Spleen (tissue), 11 donors: Measurements from ENCODE around the gene WDR88. TPM values are rescaled to one million over a fixed set of nuclear protein-coding genes. Genes with fewer than 3 reads are reported as not detected.

Source experiments
- DNase-seq: peaks from one replicate; pipeline ENCODE4 v3.0.0-alpha.2; 2020
- H3K27ac ChIP-seq, 8 donors: fragments of 200-600 bp; sonication (generic) in 7 of 8; 1 replicate in 4 of 8; 2 replicates in 4 of 8; pipeline versions ENCODE4 v1.5.0 to v1.8.0; 2016 to 2021; ENCODE audit warnings: inconsistent platforms in 4 of 8, mild to moderate bottlenecking in 4 of 8, moderate library complexity in 1 of 8
- H3K27me3 ChIP-seq, 7 donors: fragments of 200-600 bp; sonication (generic) in 6 of 7; replicated peaks in 1 of 7; 1 replicate in 4 of 7; 2 replicates in 3 of 7; pipeline versions ENCODE4 v1.5.0 to v1.8.0; 2016 to 2021; ENCODE audit warnings: inconsistent platforms in 3 of 7, mild to moderate bottlenecking in 1 of 7
- H3K36me3 ChIP-seq, 6 donors: fragments of 200-600 bp; sonication (generic) in 5 of 6; 1 replicate in 4 of 6; 2 replicates in 2 of 6; pipeline versions ENCODE4 v1.5.0 to v1.8.0; 2016 to 2021; ENCODE audit warnings: inconsistent platforms in 2 of 6
- H3K4me1 ChIP-seq, 6 donors: fragments of 200-600 bp; sonication (generic) in 5 of 6; 1 replicate in 3 of 6; 2 replicates in 3 of 6; pipeline versions ENCODE4 v1.5.0 to v1.8.0; 2016 to 2021; ENCODE audit warnings: inconsistent platforms in 3 of 6
- H3K4me3 ChIP-seq, 8 donors: fragments of 200-600 bp; sonication (generic) in 7 of 8; 1 replicate in 4 of 8; 2 replicates in 4 of 8; pipeline versions ENCODE4 v1.5.0 to v1.8.0; 2016 to 2021; ENCODE audit warnings: inconsistent platforms in 4 of 8, mild to moderate bottlenecking in 4 of 8, moderate library complexity in 2 of 8
- H3K9me3 ChIP-seq, 8 donors: fragments of 200-600 bp; sonication (generic) in 7 of 8; 1 replicate in 4 of 8; 2 replicates in 4 of 8; pipeline versions ENCODE4 v1.5.0 to v1.8.0; 2016 to 2021; ENCODE audit warnings: inconsistent platforms in 4 of 8
- POLR2A ChIP-seq, 3 donors: fragments of 450-650 bp; IDR thresholded peaks; one replicate each; pipeline ENCODE4 v1.5.1; 2017; ENCODE audit warnings: antibody characterized with exemption in 3 of 3, mild to moderate bottlenecking in 1 of 3
- POLR2AphosphoS5 ChIP-seq, 3 donors: sonication (generic); formaldehyde crosslinking; IDR thresholded peaks; one replicate each; pipeline ENCODE4 v1.5.1; 2017; ENCODE audit warnings: antibody characterized with exemption in 3 of 3
- WGBS, 5 donors: extraction: QIAGEN DNeasy Blood & Tissue Kit in 3 of 5; methylation state at CpG; one replicate each; pipeline versions ENCODE4 v1.1.5 to v1.1.7; 2013 to 2018; 5-methylcytosine and 5-hydroxymethylcytosine counted together
- intact Hi-C: fragments of 100-400 bp; cut with DNase I; formaldehyde crosslinking; loops from one replicate; pipeline ENCODE4 v1.15.0; 2023; ENCODE audit warnings: low total_unique reads
- polyA plus RNA-seq, 3 donors: library from polyadenylated mRNA; stranded (reverse); fragments of 200-250 nt; gene quantifications; one replicate each; pipeline ENCODE4 v1.2.1, GENCODE V29; 2013
- total RNA-seq, 7 donors: library from RNA; depleted of rRNA in 3 of 7; stranded (reverse); fragments of >200 nt in 3 of 7; fragmentation: NEBNext Ultra II Directional in 4 of 7; extraction: Animal tissue kit (Norgen Biotek cat#: 25700) in 4 of 7; gene quantifications; one replicate each; pipeline versions ENCODE4 v1.1.0 to v1.2.1, GENCODE V29; 2016 to 2021
- TF ChIP-seq, protein P1 (sequence below), 11 experiments: fragments of 200-600 bp in 7 of 11; fragments of 450-650 bp in 4 of 11; sonication (generic) in 4 of 11; IDR thresholded peaks in 8 of 11; conservative IDR thresholded peaks in 3 of 11; 1 replicate in 7 of 11; 2 replicates in 4 of 11; pipeline versions ENCODE4 v1.4.0 to v1.8.0; 2016 to 2021; ENCODE audit warnings: antibody characterized with exemption in 11 of 11, inconsistent platforms in 4 of 11, mild to moderate bottlenecking in 1 of 11
- donor health status: healthy with polysubstance abuse.
- donor health status: DM: no; HTN: no; CAD: no; lungs with moderate emphysema.
- donor health status: DM: no; HTN: no; CAD: no.
- donor health status: Bipolar disorder and iron deficiency.
- donor health status: healthy.
- donor health status: DM: no; HTN: no; CAD: no.
- donor health status: DM: yes; HTN: yes; CAD: no.

The WDR88 gene
- total and polyA plus RNA-seq, 10 donors, result 0.07 TPM; not detected in 9

DNA sequence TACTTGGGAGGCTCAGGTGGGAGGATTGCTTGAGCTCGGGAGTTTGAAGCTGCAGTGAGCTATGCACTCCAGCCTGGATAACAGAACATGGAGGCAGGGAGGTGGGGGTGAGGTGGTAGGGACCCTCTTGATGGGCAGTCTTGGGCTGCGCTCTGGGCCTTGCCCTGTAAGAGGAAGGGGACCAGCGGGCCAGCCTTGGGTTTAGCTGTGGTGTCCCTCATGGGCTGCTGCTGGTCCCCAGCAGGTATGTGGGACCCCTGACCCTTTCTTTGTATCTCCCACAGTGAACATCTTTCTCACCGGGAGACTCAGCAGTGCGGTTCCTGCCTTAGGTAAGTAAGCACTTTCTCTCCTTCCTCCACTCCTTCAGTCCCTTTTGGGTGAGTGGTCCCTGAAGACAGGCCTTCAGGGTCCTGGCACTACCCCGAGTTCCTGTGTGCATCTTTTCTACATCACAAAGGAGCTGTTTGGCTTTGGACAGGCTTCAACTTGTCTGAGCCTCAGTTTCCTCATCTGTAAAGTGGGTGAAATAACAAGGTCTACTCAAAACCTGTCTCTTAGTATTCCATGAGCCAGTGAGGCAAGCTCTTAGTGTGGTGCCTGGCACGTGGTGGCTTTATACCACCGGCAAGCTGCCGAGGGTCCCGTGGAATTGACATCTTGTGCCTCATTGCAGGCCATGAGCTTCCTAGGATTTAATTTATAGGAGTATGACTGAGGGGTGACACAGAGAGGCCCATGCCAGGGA, 64.7 kb downstream of the WDR88 start:
- intact Hi-C loops, result no loop called here
- Histone ChIP-seq H3K4me1 (peaks cover 0 to 50% (median 19%) of the 10 kb centered on the region in 6 donors), H3K36me3 (peaks cover 0 to 12% (median 0%) of the 10 kb centered on the region in 6 donors), H3K4me3 (no peak overlapping the region), H3K27ac (no peak overlapping the region), H3K9me3 (no peaks in the 10 kb centered on the region), H3K27me3 (peaks cover 0 to 46% (median 18%) of the 10 kb centered on the region in 7 donors)
- no peak for TF ChIP-seq POLR2A (IDR thresholded peaks at IDR 0.05)
- TF ChIP-seq POLR2AphosphoS5 (IDR thresholded peaks at IDR 0.05), result no peak
- TF ChIP-seq, protein P1, sequence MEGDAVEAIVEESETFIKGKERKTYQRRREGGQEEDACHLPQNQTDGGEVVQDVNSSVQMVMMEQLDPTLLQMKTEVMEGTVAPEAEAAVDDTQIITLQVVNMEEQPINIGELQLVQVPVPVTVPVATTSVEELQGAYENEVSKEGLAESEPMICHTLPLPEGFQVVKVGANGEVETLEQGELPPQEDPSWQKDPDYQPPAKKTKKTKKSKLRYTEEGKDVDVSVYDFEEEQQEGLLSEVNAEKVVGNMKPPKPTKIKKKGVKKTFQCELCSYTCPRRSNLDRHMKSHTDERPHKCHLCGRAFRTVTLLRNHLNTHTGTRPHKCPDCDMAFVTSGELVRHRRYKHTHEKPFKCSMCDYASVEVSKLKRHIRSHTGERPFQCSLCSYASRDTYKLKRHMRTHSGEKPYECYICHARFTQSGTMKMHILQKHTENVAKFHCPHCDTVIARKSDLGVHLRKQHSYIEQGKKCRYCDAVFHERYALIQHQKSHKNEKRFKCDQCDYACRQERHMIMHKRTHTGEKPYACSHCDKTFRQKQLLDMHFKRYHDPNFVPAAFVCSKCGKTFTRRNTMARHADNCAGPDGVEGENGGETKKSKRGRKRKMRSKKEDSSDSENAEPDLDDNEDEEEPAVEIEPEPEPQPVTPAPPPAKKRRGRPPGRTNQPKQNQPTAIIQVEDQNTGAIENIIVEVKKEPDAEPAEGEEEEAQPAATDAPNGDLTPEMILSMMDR (IDR thresholded peaks at IDR 0.05 in 8 of 11, conservative IDR thresholded peaks at IDR 0.05 in 3 of 11), result no peak
- DNase-seq, result no peak
- 92 to 96% (median 95%) methylated on average over 9 to 10 of the region's 10 CpGs for WGBS, 5 donors

DNA sequence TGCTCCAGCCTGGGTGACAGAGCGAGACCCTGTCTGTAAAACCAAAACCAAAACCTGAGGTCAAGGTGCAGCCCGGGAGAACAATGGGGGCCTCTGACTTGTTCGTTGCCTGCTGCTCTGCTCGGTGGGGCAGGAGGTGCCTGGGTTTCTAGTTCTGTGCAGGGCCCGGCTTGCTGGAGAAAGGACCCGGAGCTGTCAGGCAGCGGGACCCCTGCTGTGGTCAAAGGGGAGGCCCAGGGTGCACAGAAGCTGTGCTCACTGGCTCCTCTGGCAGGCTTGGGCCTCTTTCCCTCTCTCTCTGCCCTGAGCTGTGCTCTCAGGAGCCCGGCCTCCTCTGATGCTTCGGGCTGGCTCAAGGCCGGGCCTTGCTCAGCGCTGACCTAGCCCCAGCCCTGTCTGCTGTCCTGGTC, 65.7 kb downstream of the WDR88 start:
- intact Hi-C loops, result no loop called here
- H3K9me3 ChIP-seq, result no peaks in the 10 kb centered on the region
- H3K4me3 ChIP-seq, result no peak overlapping the region
- TF ChIP-seq, protein P1 (IDR thresholded peaks at IDR 0.05 in 8 of 11, conservative IDR thresholded peaks at IDR 0.05 in 3 of 11), result no peak
- no peak for TF ChIP-seq POLR2A (IDR thresholded peaks at IDR 0.05)
- 81 to 92% (median 87%) methylated on average over 7 to 11 of the region's 11 CpGs for WGBS, 5 donors
- H3K27me3 ChIP-seq, result peaks cover 0 to 36% (median 12%) of the 10 kb centered on the region in 7 donors
- DNase-seq, result no peak
- H3K27ac ChIP-seq, result no peak overlapping the region
- peaks cover 0 to 13% (median 0%) of the 10 kb centered on the region in 6 donors for H3K36me3 ChIP-seq
- H3K4me1 ChIP-seq, result peaks cover 0 to 50% (median 19%) of the 10 kb centered on the region in 6 donors

DNA sequence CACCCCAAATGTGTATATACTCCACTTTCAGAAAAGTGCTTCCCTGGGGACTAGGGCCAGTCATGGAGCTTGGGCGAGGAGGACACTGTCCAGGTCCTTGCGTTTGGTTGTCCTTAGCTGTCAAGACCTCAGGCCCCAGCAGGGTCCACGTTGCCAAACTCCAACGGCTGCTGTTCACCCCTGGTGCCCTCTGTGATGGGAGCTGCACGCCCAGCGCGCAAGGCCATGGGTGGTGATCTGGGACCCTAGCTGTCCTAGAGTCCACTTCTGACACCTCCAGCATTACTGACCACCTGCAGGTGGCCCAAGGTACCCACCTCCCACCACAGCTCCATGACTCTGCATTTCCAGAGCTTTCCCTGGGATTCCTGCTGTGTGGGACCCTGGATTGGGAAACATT, 66.3 kb downstream of the WDR88 start:
- TF ChIP-seq POLR2A (IDR thresholded peaks at IDR 0.05) (no peak), POLR2AphosphoS5 (IDR thresholded peaks at IDR 0.05) (no peak)
- TF ChIP-seq, protein P1 (IDR thresholded peaks at IDR 0.05 in 8 of 11, conservative IDR thresholded peaks at IDR 0.05 in 3 of 11), result no peak
- Histone ChIP-seq H3K4me3 (no peak overlapping the region), H3K27ac (no peak overlapping the region), H3K4me1 (peaks cover 0 to 47% (median 19%) of the 10 kb centered on the region in 6 donors), H3K27me3 (peaks cover 0 to 30% (median 8%) of the 10 kb centered on the region in 7 donors), H3K9me3 (no peaks in the 10 kb centered on the region), H3K36me3 (peaks cover 0 to 19% (median 0%) of the 10 kb centered on the region in 6 donors)
- intact Hi-C loops, result no loop called here
- DNase-seq, result no peak
- WGBS, 5 donors, result 88 to 95% (median 91%) methylated on average over 4 to 7 of the region's 7 CpGs

DNA sequence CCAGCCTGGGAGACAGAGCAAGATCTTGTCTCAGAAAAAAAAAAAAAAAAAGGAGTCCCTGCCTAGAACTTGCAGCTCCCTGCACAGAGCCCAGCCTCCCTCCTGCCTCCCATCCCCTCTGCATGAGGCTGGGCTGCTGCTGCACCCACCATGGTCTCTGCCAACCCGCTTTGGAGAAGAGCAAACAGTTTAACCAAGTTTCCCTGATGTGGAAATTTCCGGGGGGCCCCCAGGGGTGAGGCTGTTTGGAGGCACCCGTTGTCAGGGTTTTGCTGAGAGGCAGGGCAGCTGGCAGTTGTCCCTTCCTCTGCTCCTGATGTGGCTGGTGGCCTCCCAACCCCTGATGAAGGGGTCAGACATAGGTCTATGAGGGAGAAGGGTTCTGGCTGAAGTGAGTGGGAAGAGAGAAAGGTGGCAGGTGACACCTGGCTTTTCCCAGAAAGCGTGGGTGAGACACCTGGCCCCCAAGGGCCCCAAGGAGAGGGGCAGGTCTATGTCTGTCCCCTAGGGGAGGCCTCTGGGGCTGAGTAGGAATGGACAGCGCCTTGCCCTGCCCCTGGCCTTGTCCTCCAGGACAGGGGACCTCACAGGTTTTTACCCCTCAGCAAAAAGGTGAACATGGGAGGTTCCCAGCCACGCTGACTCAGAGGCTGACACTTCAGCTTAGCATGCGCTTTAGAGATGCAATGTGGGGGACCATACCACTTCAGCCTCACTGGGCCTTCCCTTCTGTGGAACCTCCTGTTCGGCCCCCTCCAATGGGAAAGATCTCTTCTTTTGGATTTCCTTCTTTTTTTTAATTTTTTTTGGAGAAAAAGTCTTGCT, 67.7 kb downstream of the WDR88 start:
- peaks cover 0 to 34% (median 0%) of the 10 kb centered on the region in 6 donors for H3K36me3 ChIP-seq
- H3K9me3 ChIP-seq, result no peaks in the 10 kb centered on the region
- whole genome bisulfite sequencing, 5 donors, result 47 to 77% (median 64%) methylated on average over 8 of the region's 8 CpGs
- DNase-seq, result no peak
- intact Hi-C loops, result no loop called here
- no peak overlapping the region for H3K4me3 ChIP-seq
- peaks cover 0 to 18% (median 5%) of the 10 kb centered on the region in 7 donors for H3K27me3 ChIP-seq
- TF ChIP-seq, protein P1 (IDR thresholded peaks at IDR 0.05 in 8 of 11, conservative IDR thresholded peaks at IDR 0.05 in 3 of 11), result no peak
- TF ChIP-seq POLR2A (IDR thresholded peaks at IDR 0.05) (no peak), POLR2AphosphoS5 (IDR thresholded peaks at IDR 0.05) (no peak)
- no peak overlapping the region for H3K27ac ChIP-seq
- peaks cover 0 to 39% (median 17%) of the 10 kb centered on the region in 6 donors for H3K4me1 ChIP-seq
